DMS 273 (cell line): ENCODE data around the gene GLE1.
"Not testable (repeated sequence)": the region's sequence is repeated elsewhere in the genome, so short reads cannot be mapped to it uniquely, and the experiment has no call there.

Source experiments
- DNase-seq: peaks from one replicate; lab custom pipeline; 2025; ENCODE audit not compliant: unreplicated experiment; lab: John Stamatoyannopoulos, UW

The GLE1 gene

DNA sequence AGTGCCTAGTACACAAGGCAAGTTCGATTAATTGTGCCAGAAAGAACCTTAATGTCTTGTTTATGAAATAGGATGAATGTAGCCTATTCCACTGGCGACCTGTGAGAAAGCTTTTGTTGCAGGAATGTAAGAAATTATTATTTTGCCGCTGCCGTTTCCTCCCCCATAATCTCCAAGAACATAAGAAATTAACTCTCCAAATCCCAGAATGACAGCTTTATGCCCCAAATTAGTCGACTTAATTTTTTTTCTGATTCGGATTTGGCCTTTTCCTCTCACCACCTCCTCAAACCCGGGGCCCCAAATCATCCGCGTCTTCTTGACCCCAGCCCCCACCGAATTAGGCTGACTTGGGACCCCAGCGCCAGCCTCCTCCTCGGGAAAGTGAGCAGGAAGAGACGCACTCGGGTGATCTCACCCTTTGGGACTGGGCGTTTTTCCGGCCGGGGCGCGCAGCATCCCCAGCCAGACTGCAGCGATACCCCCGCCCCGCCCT is 47.2 kb downstream of the GLE1 start:
- no peak for DNase-seq

DNA sequence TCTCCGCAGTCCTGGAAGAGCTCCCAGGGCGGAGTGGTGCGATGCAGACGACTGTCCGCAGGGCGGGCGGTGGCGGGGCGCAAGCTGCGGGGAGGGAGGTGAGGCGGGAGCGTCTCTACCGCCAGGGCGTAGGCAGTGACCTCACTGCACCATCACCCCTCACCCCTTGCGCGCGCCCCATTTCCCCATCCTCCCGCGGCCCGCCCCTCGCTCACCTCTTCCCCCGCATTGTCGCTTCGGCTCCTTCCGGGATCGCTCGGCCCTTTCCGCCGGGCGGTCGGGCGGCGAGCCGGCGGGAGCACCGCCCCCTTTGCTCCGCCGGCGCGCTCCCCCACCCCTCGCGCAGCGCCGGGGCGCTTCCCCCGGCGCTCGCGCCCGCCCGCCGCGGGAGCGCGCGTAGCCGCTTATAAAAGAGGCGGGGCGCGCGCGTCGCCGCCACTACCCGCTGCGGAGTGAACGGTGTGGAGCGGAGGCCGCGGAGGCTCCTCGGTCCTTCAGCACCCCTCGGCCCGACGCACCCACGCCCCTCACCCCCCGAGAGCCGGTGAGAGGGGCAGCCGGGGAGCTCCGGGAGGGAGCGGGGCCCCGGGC is 47.7 kb downstream of the GLE1 start, which contains the start of gene SPTAN1:
TSS of gene SPTAN1 (plus strand) at position 435 of the 591 bp plus-strand sequence. CDS start 14,154 bp downstream, outside the sequence.
- peak; percentile 95 for DNase-seq

DNA sequence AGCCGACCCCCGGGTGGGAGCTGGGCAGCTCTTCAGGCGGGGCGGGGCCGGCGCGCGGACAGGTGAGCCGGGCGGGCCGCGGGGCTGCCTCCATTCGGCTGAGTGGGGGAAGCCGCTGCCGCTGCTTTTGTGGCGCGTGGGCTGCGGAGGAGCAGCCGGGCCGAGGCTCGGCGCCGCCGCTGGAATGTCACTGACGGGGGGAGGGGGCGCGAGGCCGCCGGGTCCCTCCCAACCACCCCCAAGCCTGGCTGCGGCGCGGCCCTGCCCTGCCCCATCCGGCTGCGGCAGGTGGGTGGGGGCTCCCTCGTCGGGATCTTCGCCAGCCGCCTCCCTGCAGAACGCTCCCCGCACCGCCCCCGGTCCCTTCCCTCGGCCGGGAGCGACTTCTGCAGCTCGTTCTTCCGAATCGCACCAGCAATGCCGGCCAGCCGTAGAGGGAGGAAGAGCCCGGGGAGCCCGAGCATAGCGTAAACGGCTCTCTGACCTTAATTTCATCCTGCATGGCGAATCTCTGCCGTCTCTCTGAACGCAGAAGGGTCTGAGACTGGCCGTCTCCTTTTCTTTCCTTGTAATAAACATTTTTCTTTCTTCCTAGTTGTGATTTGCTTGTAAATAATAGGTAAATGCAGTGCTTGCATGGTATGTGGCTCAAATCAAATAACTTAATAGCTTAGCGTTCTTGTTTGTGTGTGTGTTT is 48.4 kb downstream of the GLE1 start:
- DNase-seq = peak; percentile 78

DNA sequence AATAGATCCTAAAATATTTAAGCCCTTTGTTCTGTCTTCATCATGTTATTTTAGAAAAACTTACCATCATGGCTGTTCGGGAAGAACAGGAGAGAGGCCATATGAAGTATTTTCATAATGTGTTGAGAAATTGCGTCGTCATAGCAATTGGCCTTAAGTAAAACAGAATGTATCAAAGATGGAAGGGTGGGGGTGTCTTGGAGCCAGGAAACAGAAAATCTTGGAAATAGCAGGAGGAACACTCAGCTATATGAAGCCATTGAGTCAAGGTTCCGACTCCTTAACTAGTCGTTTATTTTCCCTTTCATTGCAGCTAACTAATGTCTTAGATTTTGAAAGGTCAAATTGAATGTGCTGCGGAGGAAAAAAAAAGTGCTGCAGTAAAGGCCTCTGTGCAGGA is 49.2 kb downstream of the GLE1 start:
- DNase-seq = peak; percentile 19

DNA sequence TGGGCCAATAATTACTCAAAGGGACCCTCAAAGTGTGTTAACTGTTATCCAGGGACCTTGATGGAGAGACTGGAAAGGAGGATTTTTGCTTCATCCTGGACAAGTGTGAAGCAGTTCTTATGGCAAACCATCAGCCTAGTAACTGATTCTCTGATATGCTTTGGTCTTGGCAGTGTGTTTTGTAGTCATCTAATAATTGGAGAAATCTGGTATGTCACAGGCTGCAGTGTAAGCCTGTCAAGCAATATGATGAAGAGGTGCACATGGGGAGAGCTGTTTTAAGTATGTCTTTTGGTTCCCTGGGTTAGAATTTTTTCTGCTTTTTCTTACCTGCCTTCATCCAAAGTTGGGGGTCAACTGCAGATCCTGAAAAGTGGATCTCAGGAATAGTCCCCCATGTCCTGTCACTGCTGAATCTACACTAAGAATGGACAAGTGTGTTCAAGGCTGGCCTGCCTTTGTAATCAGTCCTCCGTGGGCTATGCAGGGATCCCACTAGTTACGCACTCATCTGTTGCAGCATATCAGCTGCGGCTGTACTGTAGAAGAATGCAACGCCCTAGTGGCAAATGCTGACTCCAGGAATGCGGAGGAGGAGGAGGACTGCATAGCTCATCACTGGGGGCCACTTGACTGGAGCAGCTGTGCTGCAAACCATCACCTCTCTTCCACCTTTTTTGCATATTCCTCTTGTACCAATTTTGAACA is 49.8 kb downstream of the GLE1 start:
- peak; percentile 22 for DNase-seq

DNA sequence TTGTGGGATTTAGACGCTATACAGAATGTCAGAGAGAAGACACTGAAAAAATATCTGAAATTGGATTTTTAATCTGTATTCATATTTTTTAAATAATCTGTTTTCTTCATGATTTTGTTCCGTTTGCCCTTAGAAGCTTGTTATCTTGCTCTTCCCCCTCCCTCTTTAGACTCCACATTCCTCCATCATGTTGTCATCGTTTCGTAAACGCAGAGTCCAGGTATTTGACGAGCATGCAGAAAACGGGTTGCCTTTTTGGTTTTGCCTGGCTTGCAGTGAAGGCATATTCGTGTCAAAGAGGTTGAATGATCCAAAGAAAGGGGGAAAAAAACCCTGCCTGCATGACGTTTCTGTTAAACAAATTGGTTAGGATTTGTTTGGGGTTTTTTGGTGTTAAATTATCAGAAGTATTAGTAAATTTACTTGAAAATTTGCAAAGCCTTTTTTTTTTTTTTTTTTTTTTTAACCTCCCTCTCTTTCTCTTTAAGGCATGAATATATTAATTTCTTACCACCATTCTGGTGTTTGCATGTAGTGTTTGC is 50.7 kb downstream of the GLE1 start:
- no peak for DNase-seq

DNA sequence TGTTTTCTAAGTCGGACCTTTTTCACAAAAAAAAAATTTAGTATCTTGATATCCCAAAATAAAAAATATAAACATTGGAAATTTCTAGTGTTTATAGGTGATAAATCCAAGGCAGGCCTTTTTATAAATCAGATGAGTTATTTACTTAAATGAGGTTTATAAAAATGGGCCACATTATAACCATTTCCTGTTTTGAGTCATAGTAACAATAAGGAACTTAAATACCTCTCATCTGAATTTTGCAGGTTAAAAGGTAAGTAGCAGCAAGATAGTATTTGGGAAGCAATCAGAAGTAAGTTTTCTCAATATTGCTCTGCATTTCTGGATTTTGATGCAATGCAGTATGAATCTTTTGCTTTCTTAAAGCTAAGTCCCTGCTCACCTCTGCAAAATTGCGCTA is 51.8 kb downstream of the GLE1 start:
- no peak for DNase-seq

DNA sequence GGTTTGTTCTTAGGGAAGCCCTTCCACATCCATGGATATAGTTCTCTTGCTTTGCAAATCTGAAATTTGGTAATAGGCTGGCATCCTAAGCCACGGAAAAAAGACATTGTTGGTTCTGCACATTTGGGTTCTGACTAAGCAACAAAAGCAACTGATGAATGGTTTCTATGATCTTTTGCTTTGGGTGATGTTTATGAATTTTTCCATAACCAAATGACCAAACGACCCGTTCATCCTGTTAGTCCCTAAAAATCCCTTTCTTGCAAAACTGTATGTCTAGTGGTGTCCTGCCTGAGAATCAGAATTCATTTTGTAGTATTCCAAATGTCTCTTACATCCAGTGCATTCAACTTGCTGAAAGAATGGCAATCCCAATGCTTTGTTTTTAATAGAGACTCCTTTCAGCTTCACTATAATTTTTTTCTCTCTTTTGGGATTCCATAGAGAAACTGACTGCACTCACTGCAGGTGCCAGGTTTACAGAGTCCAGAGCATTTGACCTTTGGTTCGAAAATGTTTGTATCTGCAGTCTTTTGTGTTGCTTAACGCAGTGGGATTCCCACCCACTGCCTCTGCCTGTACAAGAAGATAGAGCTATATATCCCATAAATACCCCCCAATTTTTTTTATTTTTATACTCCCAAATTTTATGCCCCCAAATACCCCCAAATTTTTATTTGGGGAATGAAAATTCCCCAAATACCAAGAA is 52.6 kb downstream of the GLE1 start:
- DNase-seq = no peak

DNA sequence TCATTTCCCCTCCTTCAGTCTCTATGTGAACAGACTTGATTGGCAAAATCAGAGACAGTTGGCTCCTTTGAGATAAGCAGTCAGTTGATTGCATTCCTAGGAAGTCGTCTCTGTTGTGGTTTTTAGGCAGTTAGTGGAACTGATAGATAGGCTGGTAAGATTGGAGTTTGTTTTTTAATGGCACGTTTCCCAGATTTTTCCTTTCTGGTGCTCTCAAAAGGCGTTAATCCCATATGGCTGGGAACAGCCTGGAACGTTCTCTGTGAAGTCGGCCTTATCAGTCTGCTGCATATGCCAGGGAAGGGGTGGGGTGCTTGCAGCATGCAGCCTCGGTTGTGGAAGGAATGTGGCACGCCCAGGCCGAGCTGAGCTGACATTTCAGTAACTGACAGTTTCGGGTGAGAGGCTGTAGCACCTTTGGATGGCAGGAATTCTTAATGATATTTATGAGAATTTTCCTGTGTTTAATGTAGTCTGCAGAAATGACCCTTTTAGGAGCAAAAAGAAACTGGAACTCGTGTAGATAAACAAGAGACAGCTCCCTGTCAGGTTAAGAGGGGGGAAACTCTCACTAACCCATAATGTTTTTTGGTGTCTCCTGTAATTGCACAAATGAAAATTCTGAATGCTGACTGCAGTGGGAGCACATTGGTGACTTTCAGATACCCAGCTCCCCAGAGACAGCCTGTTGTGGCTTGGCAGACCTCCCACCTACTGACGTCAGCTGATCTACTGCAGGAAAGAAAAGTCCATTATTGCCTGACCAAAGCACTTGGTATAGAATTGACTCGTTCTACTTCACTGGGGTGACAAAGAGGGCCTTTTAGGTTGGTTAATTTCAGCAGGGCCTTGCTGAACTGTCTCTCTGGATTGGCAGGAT is 54.2 kb downstream of the GLE1 start:
- DNase-seq = peak; percentile 89

DNA sequence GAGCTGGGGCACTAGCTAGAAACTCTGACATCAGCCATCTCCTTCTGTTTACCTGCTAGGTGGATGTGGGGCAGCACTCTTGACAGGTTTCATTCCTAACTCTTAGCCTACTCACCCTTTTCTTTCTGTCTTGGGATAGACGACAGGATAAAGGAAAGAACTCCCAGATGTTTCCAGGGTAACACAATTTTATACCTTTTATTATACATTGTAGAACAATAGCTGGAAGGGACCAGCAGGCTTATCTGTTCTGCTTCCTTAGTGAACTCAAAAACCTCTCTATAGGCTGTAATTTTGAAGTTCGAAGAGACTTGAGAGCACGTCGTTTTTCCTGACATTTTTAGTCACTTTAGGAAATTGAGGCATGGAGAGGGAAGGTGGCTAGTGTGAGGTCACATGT is 61.1 kb downstream of the GLE1 start:
- DNase-seq = no peak

DNA sequence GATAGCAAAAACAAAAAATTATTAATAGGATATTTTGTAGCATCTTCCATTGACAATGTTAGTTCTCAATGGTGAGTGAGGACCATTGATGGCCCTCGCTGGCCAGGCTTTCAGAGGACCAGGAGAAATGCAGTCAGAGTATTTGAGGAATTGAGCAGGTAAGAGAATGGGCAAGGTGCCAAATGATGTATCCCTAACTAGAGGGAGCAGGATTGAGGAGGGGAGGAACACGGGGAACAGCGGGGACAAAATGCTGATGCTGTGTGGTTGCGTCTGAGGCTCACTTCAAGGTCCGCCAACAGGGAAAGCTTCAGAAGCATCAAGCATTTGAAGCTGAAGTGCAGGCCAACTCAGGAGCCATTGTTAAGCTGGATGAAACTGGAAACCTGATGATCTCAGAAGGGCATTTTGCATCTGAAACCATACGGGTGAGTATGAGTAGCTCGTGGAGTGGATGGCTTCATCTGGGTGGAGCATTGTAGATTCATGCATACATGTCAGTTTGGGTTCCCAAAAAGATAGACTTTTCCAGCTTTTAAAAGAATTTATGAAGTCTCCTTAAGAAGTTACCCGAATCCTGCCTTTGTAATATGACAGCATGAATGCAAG is 64.1 kb downstream of the GLE1 start:
- DNase-seq = peak; percentile 15

DNA sequence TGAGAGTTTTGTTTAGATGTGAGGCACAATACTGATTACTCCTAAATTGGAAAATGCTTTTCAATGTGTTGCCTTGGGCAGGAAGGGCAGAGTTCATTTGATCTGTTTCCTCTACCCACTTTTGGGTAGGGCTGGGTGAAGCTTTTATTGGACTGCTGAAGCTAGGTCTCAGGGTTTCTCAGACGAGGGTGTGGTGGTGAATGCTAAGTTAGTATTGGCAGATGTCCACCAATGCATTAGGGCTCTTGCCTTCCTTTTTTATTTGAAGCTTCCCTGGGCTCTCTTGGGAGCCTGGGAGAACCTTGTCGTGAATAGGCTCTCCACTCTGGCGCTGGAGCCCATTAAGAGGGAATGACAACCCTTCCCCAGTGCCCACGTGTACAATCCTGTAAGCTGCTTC is 71.0 kb downstream of the GLE1 start:
- DNase-seq = no peak

DNA sequence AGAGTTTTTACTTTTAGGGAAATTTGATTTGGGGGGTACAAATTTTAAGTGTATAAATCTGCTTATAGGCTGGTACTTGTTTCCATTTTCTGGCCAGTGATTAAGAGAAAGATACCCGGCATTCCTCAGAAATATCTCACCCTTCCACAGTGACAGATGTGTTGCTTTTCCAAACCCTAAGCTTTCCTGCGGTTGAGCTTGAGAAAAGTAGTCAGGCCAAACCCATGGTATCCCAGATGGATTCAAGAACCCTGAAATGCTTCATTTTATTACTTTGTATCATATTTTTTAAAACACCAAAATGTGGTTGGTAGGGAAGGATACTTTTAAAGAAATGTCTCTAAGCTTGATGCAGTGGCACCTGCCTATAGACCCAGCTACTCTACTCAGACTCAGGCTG is 71.4 kb downstream of the GLE1 start:
- no peak for DNase-seq

DNA sequence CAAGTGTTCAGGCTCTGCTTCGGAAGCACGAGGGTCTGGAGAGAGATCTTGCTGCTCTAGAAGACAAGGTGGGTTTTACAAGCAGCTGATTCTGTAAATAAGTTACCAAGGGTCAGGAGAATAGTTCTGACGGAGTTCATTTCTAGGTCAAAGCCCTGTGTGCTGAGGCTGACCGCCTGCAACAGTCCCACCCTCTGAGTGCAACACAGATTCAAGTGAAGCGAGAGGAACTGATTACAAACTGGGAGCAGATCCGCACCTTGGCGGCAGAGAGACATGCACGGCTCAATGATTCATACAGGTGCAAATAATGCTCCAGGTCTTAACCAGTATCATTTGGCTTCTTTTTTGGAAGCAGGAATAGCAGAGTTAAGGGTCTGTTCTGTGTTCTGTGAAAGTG is 72.7 kb downstream of the GLE1 start:
- no peak for DNase-seq

DNA sequence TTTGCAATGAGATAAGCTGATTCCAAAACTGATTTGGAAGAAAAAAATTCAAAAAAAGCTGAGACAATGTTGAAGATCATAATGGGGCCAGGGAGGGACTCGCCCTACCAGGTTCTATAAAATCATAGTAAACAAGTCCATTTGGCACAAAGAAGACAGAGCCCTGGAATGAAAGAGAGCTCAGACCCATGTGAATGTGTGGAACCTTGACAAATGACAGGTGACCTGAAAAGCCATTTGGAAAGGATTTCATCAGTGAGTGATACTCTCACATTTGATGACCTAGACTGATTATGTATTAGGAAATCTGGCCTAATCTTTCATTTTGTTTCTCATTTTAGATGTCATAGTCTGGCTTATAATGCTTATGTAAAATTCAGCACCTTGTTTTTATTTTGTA is 74.7 kb downstream of the GLE1 start:
- no peak for DNase-seq

DNA sequence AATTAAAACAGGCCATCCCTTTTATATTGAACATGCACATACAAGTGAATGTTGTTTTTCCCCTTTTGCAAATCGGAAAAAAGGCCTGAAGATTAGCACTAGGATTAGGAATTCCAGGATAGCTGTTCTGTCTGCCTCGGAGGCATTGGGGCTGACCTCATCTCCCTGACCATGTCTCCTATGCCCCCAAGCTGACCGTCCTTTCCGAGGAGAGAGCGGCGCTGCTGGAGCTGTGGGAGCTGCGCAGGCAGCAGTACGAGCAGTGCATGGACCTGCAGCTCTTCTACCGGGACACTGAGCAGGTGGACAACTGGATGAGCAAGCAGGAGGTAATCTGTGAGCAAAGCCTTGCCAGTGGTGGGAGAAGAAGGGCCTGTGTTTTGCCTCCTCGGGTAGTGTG is 76.2 kb downstream of the GLE1 start:
- no peak for DNase-seq

DNA sequence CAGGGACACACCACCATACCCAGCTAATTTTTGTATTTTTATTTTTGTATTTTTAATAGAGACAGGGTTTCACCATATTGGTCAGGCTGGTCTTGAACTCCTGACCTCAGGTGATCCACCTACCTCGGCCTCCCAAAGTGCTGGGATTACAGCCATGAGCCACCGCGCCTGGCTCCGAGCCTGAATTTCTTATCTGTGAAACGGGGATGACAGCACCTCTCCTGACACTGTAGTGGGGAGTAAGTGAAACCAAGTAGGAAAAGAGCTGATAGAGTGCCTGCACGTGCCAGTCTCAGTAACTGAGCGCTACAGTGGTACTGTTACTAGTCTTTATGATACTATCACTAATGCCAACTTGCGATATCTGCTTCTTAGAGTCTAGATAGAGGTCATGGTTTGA is 80.6 kb downstream of the GLE1 start:
- not testable (repeated sequence) for DNase-seq

DNA sequence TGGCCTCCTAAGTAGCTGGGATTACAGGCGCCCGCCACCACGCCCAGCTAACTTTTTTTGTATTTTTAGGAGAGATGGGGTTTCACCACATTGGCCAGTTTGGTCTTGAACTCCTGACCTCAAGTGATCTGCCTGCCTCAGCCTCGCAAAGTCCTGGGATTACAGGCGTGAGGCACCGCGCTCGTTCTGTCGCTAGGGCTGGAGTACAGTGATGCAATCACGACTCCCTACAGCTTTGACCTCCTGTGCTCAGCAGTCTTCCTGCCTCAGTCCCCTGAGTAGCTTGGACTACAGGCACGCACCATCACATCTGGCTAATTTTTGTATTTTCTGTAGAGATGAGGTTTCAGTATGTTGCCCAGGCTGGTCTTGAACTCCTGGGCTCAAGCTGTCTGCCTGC is 82.4 kb downstream of the GLE1 start:
- DNase-seq = not testable (repeated sequence)

DNA sequence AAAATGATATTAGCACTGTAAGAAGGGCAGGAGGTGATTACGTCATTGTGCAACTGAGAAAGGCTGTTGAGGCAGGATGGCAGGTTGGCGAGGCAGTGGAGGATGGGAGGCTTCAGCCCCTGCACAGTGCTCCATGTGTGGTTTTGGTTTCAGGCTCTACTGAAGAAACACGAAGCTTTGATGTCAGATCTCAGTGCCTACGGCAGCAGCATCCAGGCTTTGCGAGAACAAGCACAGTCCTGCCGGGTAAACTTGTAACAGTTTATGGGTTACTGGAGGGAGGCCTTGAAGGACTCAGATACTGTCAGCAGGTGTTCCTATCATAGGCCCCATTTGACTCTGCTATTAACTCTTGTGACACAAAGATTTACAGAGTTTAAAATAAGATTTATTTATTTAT is 82.9 kb downstream of the GLE1 start:
- no peak for DNase-seq
